Right lobe of liver (tissue), 4 donors: ENCODE results near the gene DNAL4.

Experiments used
- CTCF ChIP-seq, 4 donors: fragments of 200-600 bp in 3 of 4; fragments of 450-650 bp in 1 of 4; IDR thresholded peaks; one replicate each; pipeline versions ENCODE4 v1.5.1 to v1.8.0; 2016 to 2022; ENCODE audit warnings: antibody characterized with exemption in 4 of 4, mild to moderate bottlenecking in 2 of 4
- POLR2A ChIP-seq: fragments of 450-650 bp; IDR thresholded peaks from one replicate; pipeline ENCODE4 v1.6.1; 2017; ENCODE audit warnings: antibody characterized with exemption, mild to moderate bottlenecking
- donor health status: DM: no; HTN: no; CAD: no.
- donor health status: DM: no; HTN: no; CAD: no.
- donor health status: DM: no; HTN: yes; CAD: no.

- TF ChIP-seq CTCF (IDR thresholded peaks at IDR 0.05) (no peak), POLR2A (no peak)
Observed at GRCh38 chr22:38751422-38752346, 42.3 kb downstream of the DNAL4 start.
